ENCODE results near the gene SLC2A14.

DNA sequence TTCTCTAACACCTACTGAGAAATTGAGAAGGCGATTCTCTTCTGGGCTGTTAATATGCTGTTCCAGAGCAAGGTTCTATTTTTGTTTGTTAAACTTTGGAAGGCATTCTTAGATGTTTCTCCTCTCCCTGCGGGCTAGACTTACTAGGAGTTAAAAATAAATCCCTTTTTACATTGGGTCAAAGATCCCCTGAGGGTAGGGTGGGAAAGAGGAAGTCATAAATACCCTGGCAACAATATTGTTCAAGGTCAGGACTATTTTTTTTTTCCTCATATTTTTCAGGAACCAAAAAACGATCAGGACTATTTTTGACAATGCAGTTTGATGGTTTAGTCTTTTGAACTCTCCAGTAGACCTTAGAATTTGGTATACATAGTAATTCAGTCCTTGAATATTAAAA, 12.0 kb upstream of the SLC2A14 start:
- TF ChIP-seq, protein P1, sequence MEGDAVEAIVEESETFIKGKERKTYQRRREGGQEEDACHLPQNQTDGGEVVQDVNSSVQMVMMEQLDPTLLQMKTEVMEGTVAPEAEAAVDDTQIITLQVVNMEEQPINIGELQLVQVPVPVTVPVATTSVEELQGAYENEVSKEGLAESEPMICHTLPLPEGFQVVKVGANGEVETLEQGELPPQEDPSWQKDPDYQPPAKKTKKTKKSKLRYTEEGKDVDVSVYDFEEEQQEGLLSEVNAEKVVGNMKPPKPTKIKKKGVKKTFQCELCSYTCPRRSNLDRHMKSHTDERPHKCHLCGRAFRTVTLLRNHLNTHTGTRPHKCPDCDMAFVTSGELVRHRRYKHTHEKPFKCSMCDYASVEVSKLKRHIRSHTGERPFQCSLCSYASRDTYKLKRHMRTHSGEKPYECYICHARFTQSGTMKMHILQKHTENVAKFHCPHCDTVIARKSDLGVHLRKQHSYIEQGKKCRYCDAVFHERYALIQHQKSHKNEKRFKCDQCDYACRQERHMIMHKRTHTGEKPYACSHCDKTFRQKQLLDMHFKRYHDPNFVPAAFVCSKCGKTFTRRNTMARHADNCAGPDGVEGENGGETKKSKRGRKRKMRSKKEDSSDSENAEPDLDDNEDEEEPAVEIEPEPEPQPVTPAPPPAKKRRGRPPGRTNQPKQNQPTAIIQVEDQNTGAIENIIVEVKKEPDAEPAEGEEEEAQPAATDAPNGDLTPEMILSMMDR (conservative IDR thresholded peaks at IDR 0.05; ENCODE audit: low read length), result no peak
- no peak for TF ChIP-seq EZH2phosphoT487 (IDR thresholded peaks at IDR 0.05; ENCODE audit: borderline replicate concordance)

Data from Loucy (cell line).